ENCODE measurements around the gene MED13.
"Not testable (repeated sequence)": the region's sequence is repeated elsewhere in the genome, so short reads cannot be mapped to it uniquely, and the experiment has no call there.

The MED13 gene

GRCh38 chr17:62003141-62003540 is 61.9 kb downstream of the MED13 start:
- in situ Hi-C loops (cut with MboI; ENCODE audit: low sequenced_read_pairs), result not testable (repeated sequence)

- in situ Hi-C loops (cut with MboI; ENCODE audit: low sequenced_read_pairs), result no loop called here
Measured at GRCh38 chr17:62001105-62001504, 64.0 kb downstream of the MED13 start.

GRCh38 chr17:62000186-62000585 is 64.9 kb downstream of the MED13 start:
- in situ Hi-C loops (cut with MboI; ENCODE audit: low sequenced_read_pairs), result no loop called here

GRCh38 chr17:61998534-61998933 is 66.5 kb downstream of the MED13 start:
- in situ Hi-C loops (cut with MboI; ENCODE audit: low sequenced_read_pairs), result not testable (repeated sequence)

DNA sequence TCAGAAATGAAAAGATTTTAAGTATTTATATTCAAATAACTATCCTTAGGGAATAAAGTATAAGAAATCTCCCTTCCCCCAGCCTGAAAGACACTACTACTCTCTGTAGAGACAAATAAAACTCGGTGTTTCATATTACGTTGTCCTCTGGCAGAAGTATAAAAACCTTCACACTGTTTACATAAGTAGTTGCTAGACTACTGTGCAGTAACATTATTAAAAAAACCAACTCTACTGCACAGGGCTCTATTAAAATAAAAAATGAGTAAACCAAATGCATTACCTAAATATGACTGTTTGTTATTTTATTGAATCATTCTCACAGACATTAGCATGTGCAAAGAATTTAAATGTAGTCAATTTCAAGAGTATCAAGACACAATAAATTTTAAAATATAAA is 67.4 kb downstream of the MED13 start:
- in situ Hi-C loops (cut with MboI; ENCODE audit: low sequenced_read_pairs), result no loop called here

DNA sequence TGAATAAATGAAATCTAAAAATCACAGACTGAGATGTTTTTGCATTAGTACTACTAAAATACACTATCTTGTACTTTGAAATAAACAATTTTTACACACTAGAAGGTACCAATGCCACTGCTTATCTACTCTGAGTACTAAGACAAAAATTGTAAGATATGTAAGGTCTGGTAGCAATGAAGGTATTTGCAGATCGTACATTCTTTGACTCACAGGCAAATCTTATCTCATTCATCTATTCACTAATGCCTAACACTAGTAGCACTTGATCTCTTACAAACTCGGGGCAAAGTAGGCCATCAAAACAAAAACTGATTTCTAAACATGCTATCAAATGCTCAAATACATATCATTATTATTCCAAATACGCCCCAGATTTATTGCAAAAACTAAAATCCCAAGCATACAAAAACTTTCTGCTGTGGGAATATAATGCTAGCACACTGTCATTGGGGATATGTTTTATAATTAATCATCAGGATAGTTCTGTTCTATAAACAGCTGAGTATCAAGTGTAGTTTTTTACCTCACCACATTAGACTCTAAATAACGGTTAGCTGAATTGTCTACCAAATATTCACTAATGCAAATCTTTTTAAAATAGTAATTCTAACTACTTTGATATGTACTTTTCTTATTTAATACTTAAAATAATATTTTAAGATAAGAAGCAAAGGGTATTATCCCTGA is 68.0 kb downstream of the MED13 start:
- in situ Hi-C loops (cut with MboI; ENCODE audit: low sequenced_read_pairs), result no loop called here

DNA sequence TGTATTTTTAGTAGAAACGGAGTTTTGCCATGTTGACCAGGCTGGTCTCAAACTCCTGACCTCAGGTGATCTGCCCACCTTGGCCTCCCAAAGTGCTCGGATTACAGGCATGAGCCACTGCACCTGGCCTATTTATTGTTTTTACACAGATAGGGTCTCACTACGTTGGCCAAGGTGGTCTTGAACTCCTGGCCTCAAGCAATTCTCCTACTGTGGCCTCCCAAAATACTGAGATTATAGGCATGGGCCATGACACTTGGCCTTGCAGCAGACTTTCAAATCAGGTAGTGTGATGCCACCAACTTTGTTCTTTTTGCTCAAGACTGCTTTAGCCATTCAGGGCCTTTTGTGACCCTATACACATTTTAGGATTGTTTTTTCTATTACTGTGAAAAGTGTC is 75.6 kb downstream of the MED13 start:
- in situ Hi-C loops (cut with MboI; ENCODE audit: low sequenced_read_pairs), result no loop called here

DNA sequence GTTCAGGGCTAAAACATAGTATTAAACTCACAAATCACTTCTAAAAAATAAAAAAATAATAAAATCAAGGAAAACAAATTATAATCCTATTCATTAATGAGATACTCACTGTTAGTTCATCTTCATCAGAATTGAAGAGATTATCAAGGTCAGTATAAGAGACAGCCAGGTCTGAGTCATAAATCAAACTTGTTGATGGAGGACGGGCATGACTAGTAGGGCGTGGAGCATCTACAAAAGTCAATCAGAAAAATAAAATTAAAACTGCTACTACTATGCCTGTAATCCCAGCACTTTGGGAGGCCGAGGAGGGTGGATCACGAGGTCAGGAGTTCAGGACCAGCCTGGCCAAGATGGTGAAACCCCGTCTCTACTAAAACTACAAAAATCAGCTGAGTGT is 78.2 kb downstream of the MED13 start:
- in situ Hi-C loops (cut with MboI; ENCODE audit: low sequenced_read_pairs), result no loop called here

- in situ Hi-C loops (cut with MboI; ENCODE audit: low sequenced_read_pairs), result no loop called here
Measured at GRCh38 chr17:61984821-61985220, 80.3 kb downstream of the MED13 start.

DNA sequence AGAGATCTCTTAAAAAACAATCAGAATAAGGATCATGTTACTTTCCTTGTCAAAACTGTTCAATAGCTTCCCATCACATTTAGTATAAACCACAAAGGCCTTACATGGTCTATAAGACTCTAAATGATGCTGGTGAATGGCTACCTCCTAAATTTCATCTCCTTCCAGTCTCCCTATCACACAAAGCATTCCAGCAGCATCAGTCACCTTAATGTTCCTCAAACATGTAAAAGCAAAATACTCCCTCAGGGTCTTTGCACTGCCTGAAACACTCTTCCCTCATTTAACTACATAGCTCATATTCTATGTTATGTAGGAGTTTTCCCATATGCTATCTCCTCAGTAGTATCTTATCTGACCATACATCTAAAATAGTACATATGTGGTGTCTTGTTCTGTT is 83.8 kb downstream of the MED13 start:
- in situ Hi-C loops (cut with MboI; ENCODE audit: low sequenced_read_pairs), result no loop called here

- in situ Hi-C loops (cut with MboI; ENCODE audit: low sequenced_read_pairs), result no loop called here
Measured at GRCh38 chr17:61980535-61980934, 84.5 kb downstream of the MED13 start.

DNA sequence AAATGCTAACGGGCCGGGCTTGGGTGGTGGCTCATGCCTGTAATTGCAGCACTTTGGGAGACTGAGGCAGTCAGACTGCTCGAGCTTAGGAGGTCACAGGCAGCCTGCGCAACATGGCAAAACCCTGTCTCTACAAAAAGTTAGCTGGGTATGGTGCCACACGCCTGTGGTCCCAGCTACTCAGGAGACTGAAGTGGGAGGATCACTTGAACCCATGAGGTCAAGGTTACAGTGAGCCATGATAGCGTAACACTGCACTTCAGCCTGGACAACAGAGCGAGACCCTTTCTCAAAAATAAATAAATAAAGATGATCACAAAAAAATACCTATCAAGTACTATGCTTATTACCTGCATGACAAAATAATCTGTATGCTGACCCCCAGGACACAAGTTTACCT is 91.0 kb downstream of the MED13 start:
- in situ Hi-C loops (cut with MboI; ENCODE audit: low sequenced_read_pairs), result no loop called here

- in situ Hi-C loops (cut with MboI; ENCODE audit: low sequenced_read_pairs), result no loop called here
Measured at GRCh38 chr17:61972311-61972710, 92.8 kb downstream of the MED13 start.

- in situ Hi-C loops (cut with MboI; ENCODE audit: low sequenced_read_pairs), result no loop called here
Measured at GRCh38 chr17:61970030-61970429, 95.0 kb downstream of the MED13 start.

DNA sequence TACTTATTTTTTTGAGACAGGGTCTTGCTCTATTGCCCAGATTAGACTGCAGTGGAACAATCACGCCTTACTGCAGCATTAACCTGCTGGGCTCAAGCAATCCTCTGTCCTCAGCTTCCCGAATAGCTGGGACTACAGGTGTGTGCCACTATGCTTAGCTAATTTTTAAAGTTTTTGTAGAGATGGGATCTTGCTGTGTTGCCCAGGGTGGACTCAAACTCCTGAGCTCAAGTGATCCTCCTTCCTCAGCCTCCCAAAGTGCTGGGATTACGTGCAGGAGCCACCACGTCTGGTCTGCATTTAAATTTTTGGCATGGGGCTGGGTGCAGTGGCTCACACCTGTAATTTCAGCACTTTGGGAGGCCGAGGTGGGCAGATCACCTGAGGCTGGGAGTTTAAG is 96.3 kb downstream of the MED13 start:
- in situ Hi-C loops (cut with MboI; ENCODE audit: low sequenced_read_pairs), result no loop called here

DNA sequence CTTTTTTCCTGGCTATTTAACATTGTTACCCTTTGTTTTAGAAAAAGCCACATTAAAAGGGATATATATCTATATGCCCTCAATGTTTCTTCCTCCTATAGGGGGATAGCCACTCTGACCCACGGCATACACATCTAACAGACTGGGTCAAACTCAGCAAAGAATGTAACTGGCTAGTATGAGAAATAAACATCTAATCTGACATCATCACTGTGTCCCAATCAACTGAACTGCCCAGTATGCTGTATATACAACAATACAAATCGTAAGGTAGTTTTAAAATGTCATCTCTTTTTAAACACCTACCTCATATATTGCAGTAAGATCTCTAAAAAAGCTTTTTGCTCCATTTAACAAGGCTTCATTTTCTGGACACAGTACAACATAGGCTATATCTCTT is 97.3 kb downstream of the MED13 start:
- in situ Hi-C loops (cut with MboI; ENCODE audit: low sequenced_read_pairs), result no loop called here

DNA sequence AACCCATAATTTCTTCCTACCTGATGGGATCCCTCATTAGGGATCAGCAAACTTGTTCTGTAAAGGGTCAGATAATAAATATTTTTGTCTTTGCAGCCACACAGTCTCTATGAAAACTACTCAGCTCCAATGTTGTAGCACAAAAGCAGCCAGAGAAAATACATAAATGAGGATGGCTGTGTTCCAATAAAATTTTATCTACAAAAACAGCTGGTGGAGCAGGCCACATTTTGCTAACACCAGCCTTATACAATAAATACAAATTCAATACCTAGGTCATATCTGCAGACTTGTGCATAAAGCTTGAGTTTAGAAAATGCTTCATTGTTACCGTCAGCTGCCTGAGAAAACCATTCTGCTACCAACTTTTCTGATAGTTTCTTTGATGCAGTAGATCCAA is 98.9 kb downstream of the MED13 start:
- in situ Hi-C loops (cut with MboI; ENCODE audit: low sequenced_read_pairs), result no loop called here

DNA sequence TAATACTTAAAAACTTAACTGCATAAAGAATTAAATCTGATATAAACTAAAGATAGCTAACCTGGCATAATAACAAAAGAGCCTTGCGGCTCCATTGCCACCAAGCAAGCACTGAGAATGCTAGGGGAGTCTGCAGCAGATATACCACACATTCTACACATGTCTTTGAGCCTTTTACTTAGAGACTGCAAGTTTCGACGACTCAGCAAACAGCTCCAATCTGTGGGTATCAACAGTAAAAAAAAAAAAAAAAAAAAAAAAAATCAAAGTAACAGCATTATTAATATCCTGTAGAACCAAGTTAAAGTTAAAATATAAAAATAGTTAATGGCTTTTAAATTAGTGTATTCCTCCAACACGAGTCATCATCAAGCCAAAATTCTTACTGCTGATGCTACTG is 109.5 kb downstream of the MED13 start:
- in situ Hi-C loops (cut with MboI; ENCODE audit: low sequenced_read_pairs), result no loop called here

GRCh38 chr17:61947367-61948078 is 117.6 kb downstream of the MED13 start:
- in situ Hi-C loops (cut with MboI; ENCODE audit: low sequenced_read_pairs), result no loop called here

- in situ Hi-C loops (cut with MboI; ENCODE audit: low sequenced_read_pairs), result no loop called here
Measured at GRCh38 chr17:61946359-61946758, 118.7 kb downstream of the MED13 start.

DNA sequence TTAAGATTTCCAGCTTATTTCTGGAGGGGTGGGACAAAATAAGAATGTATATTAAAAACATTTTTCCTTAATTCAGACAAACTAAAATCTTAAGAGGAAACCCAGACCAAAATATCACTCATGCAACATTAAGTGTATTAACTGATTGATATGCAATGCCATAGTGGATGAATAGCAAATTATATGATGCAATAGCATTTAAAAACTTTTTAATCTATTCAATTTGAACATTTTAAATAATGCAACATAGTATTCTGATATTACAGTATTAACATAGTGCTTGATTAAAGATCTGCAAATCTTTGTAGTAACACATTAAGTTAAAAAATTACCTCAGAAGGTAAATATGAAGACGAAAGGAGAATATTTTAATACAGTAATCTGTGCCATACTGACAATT is 122.0 kb downstream of the MED13 start:
- in situ Hi-C loops (cut with MboI; ENCODE audit: low sequenced_read_pairs), result no loop called here

GRCh38 chr17:61942085-61942484 is 123.0 kb downstream of the MED13 start:
- in situ Hi-C loops (cut with MboI; ENCODE audit: low sequenced_read_pairs), result no loop called here

GRCh38 chr17:61928101-61928436 is 137.0 kb downstream of the MED13 start:
- in situ Hi-C loops (cut with MboI; ENCODE audit: low sequenced_read_pairs), result no loop called here

Measured in HL-60/S4 treated with retinoic acid at 250 ng/mL for 4 days and 3 days (cell line).